Keratinocyte (primary cell): ENCODE data around the gene SKAP1. TPM values are rescaled to one million over a fixed set of nuclear protein-coding genes. Genes with fewer than 3 reads are reported as not detected.
"Not testable (repeated sequence)": the region's sequence is repeated elsewhere in the genome, so short reads cannot be mapped to it uniquely, and the experiment has no call there.

ENCODE experiments used
- DNase-seq: peaks from one replicate; pipeline ENCODE4 v3.0.0-alpha.2; 2011; ENCODE audit warnings: low read depth, missing footprints, low spot score
- FAIRE-seq: peaks from 2 replicates; lab custom pipeline; 2011; peaks lifted over from hg19 to GRCh38; lab: Jason Lieb, UNC
- H2AFZ ChIP-seq: 2 replicates; pipeline ENCODE4 v1.6.0; 2012; ENCODE audit warnings: low read length, control low read depth, inconsistent platforms; ENCODE audit not compliant: control insufficient read depth
- H3K27ac ChIP-seq: 2 replicates; pipeline ENCODE4 v1.5.1; 2011; ENCODE audit warnings: low read length; ENCODE audit not compliant: control insufficient read depth, insufficient read depth
- H3K27me3 ChIP-seq: 3 replicates; pipeline ENCODE4 v1.6.0; 2011; ENCODE audit warnings: low read length; ENCODE audit not compliant: control insufficient read depth, insufficient read depth; ENCODE audit errors: extremely low read depth
- H3K36me3 ChIP-seq, 2 experiments: 2 replicates in 1 of 2; 3 replicates in 1 of 2; pipeline ENCODE4 v1.5.1; 2011; ENCODE audit warnings: low read length in 2 of 2, mild to moderate bottlenecking in 1 of 2; ENCODE audit not compliant: control insufficient read depth in 2 of 2, insufficient read depth in 2 of 2; ENCODE audit errors: extremely low read depth in 1 of 2
- H3K4me1 ChIP-seq: 3 replicates; pipeline ENCODE4 v1.5.1; 2011; ENCODE audit warnings: low read length; ENCODE audit not compliant: control insufficient read depth, insufficient read depth; ENCODE audit errors: extremely low read depth
- H3K4me2 ChIP-seq: 3 replicates; pipeline ENCODE4 v1.6.0; 2011; ENCODE audit warnings: low read depth, low read length; ENCODE audit not compliant: control insufficient read depth, insufficient read depth; ENCODE audit errors: extremely low read depth
- H3K4me3 ChIP-seq, 3 experiments: fragments of 200-600 bp in 1 of 3; sonication (generic) in 1 of 3; 2 replicates in 2 of 3; 3 replicates in 1 of 3; pipeline ENCODE4 v1.5.1; 2011 to 2016; ENCODE audit warnings: low read length in 3 of 3, mild to moderate bottlenecking in 3 of 3, control low read depth in 2 of 3, inconsistent platforms in 1 of 3, low read depth in 1 of 3, mixed read lengths in 1 of 3, mixed run types in 1 of 3, moderate library complexity in 1 of 3; ENCODE audit not compliant: control insufficient read depth in 2 of 3, insufficient read depth in 2 of 3; ENCODE audit errors: extremely low read depth in 1 of 3
- H3K79me2 ChIP-seq: 2 replicates; pipeline ENCODE4 v1.6.0; 2012; ENCODE audit warnings: low read length; ENCODE audit not compliant: control insufficient read depth, insufficient read depth
- H3K9ac ChIP-seq: 3 replicates; pipeline ENCODE4 v1.6.0; 2011; ENCODE audit warnings: low read length; ENCODE audit not compliant: control insufficient read depth, insufficient read depth; ENCODE audit errors: extremely low read depth
- H3K9me1 ChIP-seq: 3 replicates; pipeline ENCODE4 v1.6.0; 2011; ENCODE audit warnings: low read length; ENCODE audit not compliant: control insufficient read depth, insufficient read depth; ENCODE audit errors: extremely low read depth
- H3K9me3 ChIP-seq: 2 replicates; pipeline ENCODE4 v1.5.1; 2012; ENCODE audit warnings: low read depth, low read length; ENCODE audit not compliant: control insufficient read depth
- H4K20me1 ChIP-seq: 3 replicates; pipeline ENCODE4 v1.6.0; 2011; ENCODE audit warnings: low read length; ENCODE audit not compliant: control insufficient read depth, insufficient read depth; ENCODE audit errors: extremely low read depth
- CTCF ChIP-seq, 3 experiments: IDR thresholded peaks in 1 of 3; conservative IDR thresholded peaks in 1 of 3; optimal IDR thresholded peaks in 1 of 3; 2 replicates in 2 of 3; 3 replicates in 1 of 3; pipeline versions ENCODE3 to v1.5.1; 2011; ENCODE audit warnings: low read length in 3 of 3, mild to moderate bottlenecking in 3 of 3, moderate library complexity in 2 of 3, control low read depth in 1 of 3, inconsistent platforms in 1 of 3; ENCODE audit not compliant: insufficient read depth in 2 of 3; ENCODE audit errors: extremely low read depth in 1 of 3
- EZH2 ChIP-seq: IDR thresholded peaks from one replicate; pipeline ENCODE4 v1.6.1; 2012; ENCODE audit warnings: inconsistent platforms, mild to moderate bottlenecking, low read length, moderate library complexity
- dilution Hi-C: fragments of 300-500 bp; cut with MboI; formaldehyde crosslinking; loops from one replicate; pipeline ENCODE4 v1.7.0; 2020; ENCODE audit warnings: low sequenced_read_pairs; ENCODE audit not compliant: extremely low pct_ligation_motif_present
- polyA plus RNA-seq, 5 experiments: library from polyadenylated mRNA; depleted of rRNA in 3 of 5; stranded (reverse) in 3 of 5; stranded (forward) in 1 of 5; unstranded in 1 of 5; fragments of >200 nt; gene quantifications; 1 replicate in 1 of 5; 2 replicates in 3 of 5; 3 replicates in 1 of 5; pipeline versions ENCODE4 v1.2.1 to v1.2.3, GENCODE V29; 2011 to 2012; ENCODE audit warnings: missing spikeins in 2 of 5, low read depth in 1 of 5, low replicate concordance in 1 of 5

The SKAP1 gene
- polyA plus RNA-seq, 1 donor (not counting 4 experiments of a cell fraction or from before 2014, with no cell fraction given): not detected

GRCh38 chr17:48373130-48373830 is 56.7 kb downstream of the SKAP1 start:
- Histone ChIP-seq H3K27me3 (peaks cover 24% of the 10 kb centered on the region), H3K9me1 (no peaks in the 10 kb centered on the region), H4K20me1 (no peaks in the 10 kb centered on the region), H3K4me3 (no peak overlapping the region), H3K4me2 (no peak overlapping the region), H3K79me2 (no peaks in the 10 kb centered on the region), H2AFZ (no peak overlapping the region), H3K36me3 (no peaks in the 10 kb centered on the region), H3K4me1 (no peaks in the 10 kb centered on the region), H3K27ac (no peak overlapping the region), H3K9ac (no peak overlapping the region), H3K9me3 (no peaks in the 10 kb centered on the region)
- DNase-seq (no peak), FAIRE-seq (no peak)
- dilution Hi-C loops: no loop called here
- TF ChIP-seq CTCF (optimal IDR thresholded peaks at IDR 0.05 in 1 of 3, IDR thresholded peaks at IDR 0.05 in 1 of 3, conservative IDR thresholded peaks at IDR 0.05 in 1 of 3; ENCODE audit: extremely low read depth in 1 of 3, insufficient read depth in 2 of 3, low read length in 3 of 3): no peak
- TF ChIP-seq EZH2: no peak

GRCh38 chr17:48368967-48369366 is 61.0 kb downstream of the SKAP1 start:
- peaks cover 17% of the 10 kb centered on the region for H3K27me3 ChIP-seq
- H3K9me3 ChIP-seq, H3K9ac ChIP-seq, H3K4me2 ChIP-seq, H3K4me3 ChIP-seq, H3K79me2 ChIP-seq, H4K20me1 ChIP-seq, H2AFZ ChIP-seq, DNase-seq, H3K36me3 ChIP-seq, H3K9me1 ChIP-seq, FAIRE-seq, H3K4me1 ChIP-seq, H3K27ac ChIP-seq, dilution Hi-C loops: not testable (repeated sequence)
